Vagina (tissue), 2 donors: ENCODE data around the gene MSI2.

ENCODE experiments used
- CTCF ChIP-seq, 3 experiments: fragments of 450-650 bp in 2 of 3; fragments of 200-600 bp in 1 of 3; sonication (generic) in 1 of 3; IDR thresholded peaks; one replicate each; pipeline ENCODE4 v1.5.1; 2017 to 2019; ENCODE audit warnings: antibody characterized with exemption in 3 of 3, mild to moderate bottlenecking in 2 of 3, moderate library complexity in 2 of 3
- POLR2A ChIP-seq, 2 donors: fragments of 450-650 bp; IDR thresholded peaks; one replicate each; pipeline ENCODE4 v1.6.1; 2017; ENCODE audit warnings: antibody characterized with exemption in 2 of 2, mild to moderate bottlenecking in 2 of 2, moderate library complexity in 2 of 2
- POLR2AphosphoS5 ChIP-seq, 2 donors: sonication (generic); formaldehyde crosslinking; IDR thresholded peaks; one replicate each; pipeline ENCODE4 v1.9.0; 2017; ENCODE audit warnings: antibody characterized with exemption in 2 of 2, mild to moderate bottlenecking in 2 of 2, low read depth in 1 of 2; ENCODE audit not compliant: insufficient read depth in 1 of 2

GRCh38 chr17:57674894-57675293, 418.6 kb downstream of the MSI2 start:
- TF ChIP-seq POLR2A (IDR thresholded peaks at IDR 0.05) (no peak), POLR2AphosphoS5 (IDR thresholded peaks at IDR 0.05; ENCODE audit: insufficient read depth in 1 of 2, low read depth in 1 of 2) (no peak), CTCF (IDR thresholded peaks at IDR 0.05) (no peak)
